AG10803 (cell line): ENCODE measurements around the gene MBL2.

Experiments used
- DNase-seq: peaks from one replicate; pipeline ENCODE4 v3.0.0; 2010; ENCODE audit warnings: low read depth
- H3K4me3 ChIP-seq: 2 replicates; pipeline ENCODE4 v1.5.1; 2011; ENCODE audit warnings: mild to moderate bottlenecking, low read length, control low read depth
- CTCF ChIP-seq: conservative IDR thresholded peaks from 2 replicates; pipeline ENCODE4 v1.5.1; 2011; ENCODE audit warnings: mild to moderate bottlenecking, low read length, control low read depth, inconsistent platforms

The MBL2 gene

GRCh38 chr10:52729271-52730104 lies 43.1 kb downstream of the MBL2 start:
- DNase-seq: peak; percentile 39
- TF ChIP-seq CTCF: peak; percentile 75
- peak overlapping the region; percentile 1; the same call in 1 of the 2 replicates for H3K4me3 ChIP-seq

- no peak for TF ChIP-seq CTCF
- no peak overlapping the region for H3K4me3 ChIP-seq
- no peak for DNase-seq
Observed at GRCh38 chr10:52720018-52720417, 52.6 kb downstream of the MBL2 start.
